HG03460 (cell line): ENCODE results near the gene GRID2.

Experiments used
- ATAC-seq: cut with Tn5 transposase; IDR thresholded peaks from one replicate; pipeline ENCODE4 v1.9.1; 2021; ENCODE audit not compliant: unreplicated experiment

Gene GRID2

DNA sequence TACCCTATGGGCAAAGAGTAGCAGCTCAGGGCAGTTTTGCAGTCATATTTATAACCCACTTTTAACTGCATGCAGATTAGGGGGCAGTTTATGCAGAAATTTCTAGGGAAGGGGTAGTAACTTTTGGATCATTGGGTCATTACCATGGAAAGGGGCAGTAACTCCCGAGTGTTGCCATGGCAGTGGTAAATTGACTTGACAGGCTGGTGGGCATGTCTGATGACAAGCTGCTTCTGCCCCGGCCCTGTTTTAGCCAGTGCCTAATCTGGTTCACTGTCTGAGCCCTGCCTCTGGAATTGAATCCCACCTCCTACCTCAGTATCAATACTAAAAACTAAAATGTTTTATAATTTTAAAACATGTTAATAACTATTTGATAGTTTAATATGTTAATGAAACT lies 1162.7 kb downstream of the GRID2 start:
- ATAC-seq, result no peak

DNA sequence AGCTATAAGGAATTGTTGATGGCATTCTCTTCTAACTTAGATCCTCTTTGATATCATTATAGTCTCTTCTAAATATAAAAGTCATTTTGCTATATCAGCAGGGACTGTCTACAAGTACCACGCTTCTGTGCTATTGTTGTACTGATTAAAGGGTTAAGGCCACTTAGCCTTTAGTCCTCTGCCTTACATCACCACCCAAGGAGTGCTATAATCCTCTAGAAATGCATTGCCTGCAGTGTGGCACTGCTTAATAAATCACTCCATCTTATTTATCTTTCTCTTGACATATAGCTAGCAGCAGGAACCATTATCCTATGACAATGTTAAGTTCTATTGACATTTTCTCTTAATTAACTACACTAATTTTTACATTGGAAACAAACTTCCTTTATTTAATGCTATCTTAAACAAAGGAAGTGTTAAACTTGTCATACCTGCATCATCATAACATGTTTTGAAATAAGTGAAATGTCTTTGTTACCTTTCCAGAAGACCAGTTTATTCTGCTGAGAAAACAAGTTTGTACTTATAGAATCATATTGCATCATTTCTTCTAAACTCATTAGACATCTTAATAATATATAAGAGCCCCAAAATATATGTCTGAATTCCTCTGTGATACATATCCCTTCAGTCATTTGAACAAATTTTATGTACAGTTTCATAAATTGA lies 1163.9 kb downstream of the GRID2 start:
- no peak for ATAC-seq

- no peak for ATAC-seq
Observed at GRCh38 chr4:93469560-93469959, 1165.8 kb downstream of the GRID2 start.

DNA sequence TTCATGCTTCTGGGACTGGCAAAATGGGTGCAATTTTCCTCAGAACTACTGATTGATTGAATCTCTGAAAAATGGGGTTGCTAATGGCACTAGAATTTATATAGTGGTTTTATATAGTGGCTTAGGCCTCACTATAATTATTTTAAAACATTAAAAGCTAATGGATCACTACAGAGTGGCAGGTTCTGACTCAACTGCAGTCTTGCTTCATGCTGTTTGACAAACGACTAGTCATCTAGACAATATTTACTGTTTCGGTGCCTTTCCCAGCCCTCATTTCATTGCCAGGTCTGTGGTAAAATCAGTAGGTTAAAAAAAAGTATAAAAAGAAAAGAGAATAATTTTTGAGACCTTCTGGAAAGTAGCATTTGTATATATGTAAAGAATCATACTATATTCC lies 1172.0 kb downstream of the GRID2 start:
- ATAC-seq, result no peak

DNA sequence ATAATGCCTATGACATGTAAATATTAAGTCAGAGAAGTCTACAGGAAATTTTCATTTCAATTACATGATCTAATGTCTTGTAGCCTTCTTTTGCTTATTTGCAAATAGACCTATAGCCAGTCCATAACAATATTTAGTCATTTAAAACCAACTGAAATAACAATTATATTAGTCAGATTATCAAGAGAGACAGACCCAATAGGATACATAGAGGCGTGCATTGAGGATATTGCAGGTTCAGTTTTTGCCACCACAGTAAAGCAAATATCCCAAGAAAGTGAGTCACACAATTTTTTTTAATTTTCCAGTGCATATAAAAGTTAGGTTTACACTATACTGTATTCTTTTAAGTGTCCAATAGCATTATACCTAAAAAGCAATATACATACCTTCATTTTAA lies 1175.0 kb downstream of the GRID2 start:
- ATAC-seq, result no peak

DNA sequence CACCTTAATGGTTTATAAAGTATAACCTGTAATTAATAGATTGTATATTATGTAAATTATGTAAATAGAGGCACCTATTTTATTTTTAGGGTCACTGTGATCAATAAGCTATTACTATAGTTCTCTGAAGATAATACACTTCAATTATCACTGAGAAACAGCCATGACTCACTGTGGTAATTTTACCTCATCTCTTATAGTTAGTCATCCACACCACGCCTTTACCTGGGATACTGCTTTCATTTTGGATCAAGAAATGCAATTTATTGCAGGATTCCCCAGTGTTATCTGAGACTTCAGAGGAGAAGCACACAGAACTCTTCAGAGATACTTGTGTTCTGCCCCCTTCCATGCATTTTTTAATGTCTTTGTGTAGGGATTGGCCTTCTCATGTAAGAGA lies 1176.7 kb downstream of the GRID2 start:
- ATAC-seq, result no peak

DNA sequence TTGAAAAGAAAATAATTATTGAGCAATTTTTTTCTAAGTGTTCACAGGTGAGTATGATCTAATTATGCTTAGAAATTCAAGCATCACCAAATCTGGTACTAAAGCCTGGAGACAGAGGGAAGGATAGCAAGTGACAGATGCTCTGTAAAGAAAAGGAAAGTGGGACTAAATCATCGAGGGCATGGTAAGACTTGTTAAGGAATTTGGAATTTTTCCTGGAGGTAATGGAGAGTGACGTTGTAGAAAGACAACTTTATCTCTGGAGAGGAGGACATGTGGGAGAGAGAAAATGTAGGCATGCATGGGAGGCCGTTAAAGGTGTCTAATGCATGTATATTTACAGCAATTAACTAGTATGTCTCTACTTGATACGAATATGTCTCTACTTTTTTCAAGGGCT lies 1191.6 kb downstream of the GRID2 start:
- no peak for ATAC-seq

- no peak for ATAC-seq
Observed at GRCh38 chr4:93501244-93501643, 1197.5 kb downstream of the GRID2 start.

DNA sequence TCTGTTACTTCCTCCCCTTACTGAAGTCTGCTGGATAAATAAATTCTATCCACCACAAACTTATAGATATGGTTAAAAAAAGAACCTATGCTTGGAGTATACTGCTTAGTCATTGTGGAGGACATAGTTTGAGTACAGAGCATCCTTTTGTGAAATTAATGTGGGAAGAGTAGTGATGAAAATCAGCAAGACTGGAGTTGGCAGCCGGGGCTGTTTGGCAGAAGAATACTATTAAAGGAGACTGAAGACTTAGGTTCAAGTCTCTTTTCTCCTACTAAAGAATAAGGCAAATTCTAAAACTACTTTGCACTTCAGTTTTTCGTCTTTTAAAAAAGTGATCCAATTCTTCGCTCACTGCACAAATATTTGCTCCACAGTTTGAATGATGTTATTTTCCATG lies 1198.2 kb downstream of the GRID2 start:
- no peak for ATAC-seq

GRCh38 chr4:93502991-93503390 lies 1199.2 kb downstream of the GRID2 start:
- no peak for ATAC-seq

- ATAC-seq, result no peak
Observed at GRCh38 chr4:93513851-93514250, 1210.1 kb downstream of the GRID2 start.

GRCh38 chr4:93515208-93515607 lies 1211.4 kb downstream of the GRID2 start:
- ATAC-seq, result no peak

GRCh38 chr4:93529692-93530372 lies 1226.1 kb downstream of the GRID2 start:
- no peak for ATAC-seq

DNA sequence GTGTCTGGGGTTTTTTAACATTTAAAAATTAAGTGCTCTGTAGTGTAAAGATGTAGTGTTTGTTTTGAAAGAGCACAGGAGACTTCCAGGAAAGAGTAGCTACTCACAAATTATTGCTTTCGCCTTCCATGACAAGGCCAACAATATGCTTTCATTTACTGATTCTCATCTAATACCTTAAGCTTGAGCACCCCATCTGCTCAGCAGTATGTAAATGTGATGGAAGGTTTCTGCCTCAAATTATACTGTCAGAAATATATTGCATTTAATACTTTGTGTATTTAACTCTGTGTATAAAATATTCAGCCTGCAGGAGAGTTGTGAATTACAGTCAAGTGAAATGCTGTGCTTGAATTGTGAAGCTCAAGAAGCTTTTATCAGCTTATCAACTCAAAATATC lies 1228.5 kb downstream of the GRID2 start:
- ATAC-seq, result no peak

DNA sequence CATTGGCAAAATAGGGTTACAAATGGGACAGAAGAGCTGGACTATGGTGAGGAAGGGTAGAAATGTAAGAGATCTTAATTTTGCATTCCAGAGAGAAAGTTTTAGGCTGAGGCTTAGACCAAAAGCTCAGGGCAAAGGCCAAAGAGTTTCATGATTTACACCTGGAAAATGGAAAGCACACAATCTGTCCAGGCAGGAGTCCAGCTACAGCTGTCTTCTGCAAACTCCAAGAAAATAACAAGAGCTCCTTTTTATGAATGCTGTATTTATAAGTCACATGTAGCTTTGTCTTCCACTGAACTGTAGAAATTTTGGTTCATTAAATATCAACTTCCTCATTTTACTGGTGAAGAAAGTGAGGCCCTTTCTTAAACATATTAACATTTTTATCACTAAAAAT lies 1236.8 kb downstream of the GRID2 start:
- no peak for ATAC-seq

DNA sequence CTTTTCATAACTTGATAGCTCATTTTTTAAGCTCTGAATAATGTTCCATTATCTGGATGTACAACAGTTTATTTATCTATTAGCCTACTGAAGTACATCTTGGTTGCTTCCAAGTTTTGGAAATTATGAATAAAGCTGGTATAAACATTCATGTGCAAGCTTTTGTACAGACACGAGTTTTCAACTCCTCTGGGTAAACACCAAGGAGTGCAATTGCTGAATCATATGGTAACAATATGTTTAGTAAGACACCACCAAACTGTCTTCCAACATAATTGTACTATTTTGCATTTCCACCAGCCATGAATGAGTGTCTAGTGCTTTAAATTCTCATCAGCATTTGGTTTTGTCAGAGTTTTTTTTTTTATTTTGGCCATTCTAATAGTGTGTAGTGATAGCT lies 1258.1 kb downstream of the GRID2 start:
- ATAC-seq, result no peak

- no peak for ATAC-seq
Observed at GRCh38 chr4:93568758-93569157, 1265.0 kb downstream of the GRID2 start.

DNA sequence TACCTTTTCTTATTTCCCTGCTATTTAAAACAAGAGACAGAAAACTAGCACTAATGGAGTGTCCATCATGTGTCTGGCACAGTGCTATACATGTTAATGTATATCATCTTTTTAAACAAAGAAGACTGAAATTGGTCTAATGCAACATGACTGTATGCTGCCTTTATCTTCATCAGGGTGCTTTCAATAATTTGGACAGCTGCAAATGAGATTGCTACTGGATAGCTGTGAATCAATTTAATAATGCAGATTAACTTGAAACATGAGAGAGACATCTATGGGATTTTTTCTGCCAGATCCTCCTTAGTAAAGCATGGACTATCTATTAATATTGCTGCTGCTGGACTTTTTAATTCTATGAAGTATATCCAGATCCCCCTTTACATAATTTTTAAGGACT lies 1269.5 kb downstream of the GRID2 start:
- ATAC-seq, result no peak

DNA sequence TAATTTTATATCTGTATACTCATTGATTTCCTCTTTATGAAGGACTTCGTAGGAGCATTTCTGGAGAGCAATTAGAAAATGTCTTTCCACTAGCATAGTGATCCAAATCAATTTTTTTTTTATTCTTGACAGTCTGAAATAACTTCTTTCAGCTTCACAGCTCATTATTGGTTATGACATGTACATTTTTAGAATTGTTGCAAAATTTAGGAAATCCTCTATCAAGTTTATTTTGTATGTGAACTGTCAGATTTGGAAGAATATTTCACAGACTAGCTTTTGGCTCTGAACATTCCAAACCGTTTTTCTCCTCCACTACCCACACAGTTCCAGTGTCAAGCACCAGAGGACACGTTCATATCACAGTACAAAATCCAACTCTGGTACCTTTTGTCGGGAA lies 1275.2 kb downstream of the GRID2 start:
- ATAC-seq, result no peak

- no peak for ATAC-seq
Observed at GRCh38 chr4:93605163-93605562, 1301.4 kb downstream of the GRID2 start.

DNA sequence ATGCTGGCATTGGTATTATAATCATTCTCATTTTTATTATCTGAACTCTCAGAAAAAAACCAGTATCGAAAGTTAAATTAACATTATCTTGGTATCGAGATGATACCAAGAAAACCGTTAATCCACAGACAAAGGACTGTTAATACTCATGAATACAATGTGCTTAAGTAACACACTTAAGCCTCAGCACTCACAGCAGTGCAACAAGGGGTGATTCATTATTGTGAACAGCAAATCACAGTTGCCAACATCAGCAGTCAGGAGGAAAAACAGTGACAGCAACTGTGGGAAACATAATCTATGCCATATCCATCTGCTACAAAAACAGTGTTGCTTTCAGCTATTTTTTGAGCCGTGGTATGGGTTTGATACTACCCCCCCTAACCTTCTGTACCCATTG lies 1313.8 kb downstream of the GRID2 start:
- ATAC-seq, result no peak

GRCh38 chr4:93633721-93634120 lies 1330.0 kb downstream of the GRID2 start:
- ATAC-seq, result no peak

DNA sequence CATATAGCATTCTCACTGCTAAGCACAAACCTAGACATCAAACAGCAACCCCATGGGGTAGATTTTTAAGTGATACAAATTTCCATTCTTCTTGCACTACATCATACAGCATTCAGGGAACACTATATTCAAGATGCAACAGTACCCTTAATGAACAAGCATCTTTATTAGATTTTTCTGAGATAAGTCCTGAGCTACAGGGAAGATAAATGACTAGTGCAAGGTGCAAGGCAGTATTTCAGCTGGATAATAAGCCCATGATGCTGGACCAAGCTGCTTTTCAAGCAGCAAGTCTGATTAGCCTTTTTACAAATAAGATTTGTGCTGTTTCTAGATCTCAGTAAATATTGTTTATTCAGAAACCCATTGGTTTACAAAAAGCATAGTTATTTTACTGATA lies 1332.2 kb downstream of the GRID2 start:
- ATAC-seq, result no peak
